Measurements from ENCODE around the gene SLC48A1. TPM values are rescaled to one million over a fixed set of nuclear protein-coding genes. Genes with fewer than 3 reads are reported as not detected.

SLC48A1 gene
- total RNA-seq, 1 experiment from 2014 or later, result 20.0 TPM

- TF ChIP-seq, protein P1, sequence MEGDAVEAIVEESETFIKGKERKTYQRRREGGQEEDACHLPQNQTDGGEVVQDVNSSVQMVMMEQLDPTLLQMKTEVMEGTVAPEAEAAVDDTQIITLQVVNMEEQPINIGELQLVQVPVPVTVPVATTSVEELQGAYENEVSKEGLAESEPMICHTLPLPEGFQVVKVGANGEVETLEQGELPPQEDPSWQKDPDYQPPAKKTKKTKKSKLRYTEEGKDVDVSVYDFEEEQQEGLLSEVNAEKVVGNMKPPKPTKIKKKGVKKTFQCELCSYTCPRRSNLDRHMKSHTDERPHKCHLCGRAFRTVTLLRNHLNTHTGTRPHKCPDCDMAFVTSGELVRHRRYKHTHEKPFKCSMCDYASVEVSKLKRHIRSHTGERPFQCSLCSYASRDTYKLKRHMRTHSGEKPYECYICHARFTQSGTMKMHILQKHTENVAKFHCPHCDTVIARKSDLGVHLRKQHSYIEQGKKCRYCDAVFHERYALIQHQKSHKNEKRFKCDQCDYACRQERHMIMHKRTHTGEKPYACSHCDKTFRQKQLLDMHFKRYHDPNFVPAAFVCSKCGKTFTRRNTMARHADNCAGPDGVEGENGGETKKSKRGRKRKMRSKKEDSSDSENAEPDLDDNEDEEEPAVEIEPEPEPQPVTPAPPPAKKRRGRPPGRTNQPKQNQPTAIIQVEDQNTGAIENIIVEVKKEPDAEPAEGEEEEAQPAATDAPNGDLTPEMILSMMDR (IDR thresholded peaks at IDR 0.05 in 2 of 3, conservative IDR thresholded peaks at IDR 0.05 in 1 of 3; ENCODE audit: borderline replicate concordance in 1 of 3, insufficient read depth in 1 of 3, low read depth in 2 of 3, low read length in 2 of 3), result no peak
- no peak for TF ChIP-seq ZNF274 (IDR thresholded peaks at IDR 0.05; ENCODE audit: low read depth, low read length)
- TF ChIP-seq MAX (IDR thresholded peaks at IDR 0.05), result no peak
Measured at GRCh38 chr12:47789141-47789540, 16.1 kb downstream of the SLC48A1 start (continued).

GRCh38 chr12:47789712-47790489, 16.9 kb downstream of the SLC48A1 start:
- Histone ChIP-seq H3K27me3 (ENCODE audit: insufficient read depth, low read length) (no peaks in the 10 kb centered on the region), H3K27ac (ENCODE audit: low read depth, low read length) (no peak overlapping the region), H3K9ac (ENCODE audit: low read length) (no peak overlapping the region), H3K36me3 (ENCODE audit: control insufficient read depth in 1 of 2, insufficient read depth in 2 of 2, low read length in 2 of 2) (peaks cover 19% of the 10 kb centered on the region in 2 experiments; a peak in 3 of 4 replicates), H4K20me1 (ENCODE audit: insufficient read depth) (no peaks in the 10 kb centered on the region), H3K9me2 (ENCODE audit: insufficient read depth) (no peaks in the 10 kb centered on the region), H3K79me2 (ENCODE audit: insufficient read depth, low read length) (no peaks in the 10 kb centered on the region), H3K4me2 (ENCODE audit: low read length) (no peak overlapping the region), H3K4me1 (ENCODE audit: control insufficient read depth in 1 of 2, insufficient read depth in 2 of 2, low read length in 2 of 2) (no peaks in the 10 kb centered on the region), H2AFZ (ENCODE audit: low read depth, low read length, poor library complexity, severe bottlenecking) (no peak overlapping the region), H3K9me3 (ENCODE audit: control insufficient read depth in 1 of 2, insufficient read depth in 1 of 2, low read depth in 1 of 2, low read length in 2 of 2) (no peaks in the 10 kb centered on the region), H3K4me3 (replicated peaks in 1 of 2; ENCODE audit: low read depth in 1 of 2, low read length in 2 of 2) (no peak overlapping the region)
- intact Hi-C loops (cut with micrococcal nuclease), result no loop called here
- TF ChIP-seq, protein P1 (IDR thresholded peaks at IDR 0.05 in 2 of 3, conservative IDR thresholded peaks at IDR 0.05 in 1 of 3; ENCODE audit: borderline replicate concordance in 1 of 3, insufficient read depth in 1 of 3, low read depth in 2 of 3, low read length in 2 of 3), result no peak
- no peak for TF ChIP-seq POLR2AphosphoS5 (IDR thresholded peaks at IDR 0.05; ENCODE audit: low read depth, low read length)
- no peak for TF ChIP-seq TCF7L2 (IDR thresholded peaks at IDR 0.05; ENCODE audit: borderline replicate concordance, extremely low read depth, insufficient read depth, insufficient read length)
- no peak; the same call in 1 of the 2 replicates for TF ChIP-seq RAD21 (IDR thresholded peaks at IDR 0.05; ENCODE audit: low read depth)
- TF ChIP-seq POLR2A (IDR thresholded peaks at IDR 0.05; ENCODE audit: borderline replicate concordance, extremely low read depth, insufficient read depth, insufficient read length), result no peak
- TF ChIP-seq MAX (IDR thresholded peaks at IDR 0.05), result no peak
- TF ChIP-seq, protein P2, sequence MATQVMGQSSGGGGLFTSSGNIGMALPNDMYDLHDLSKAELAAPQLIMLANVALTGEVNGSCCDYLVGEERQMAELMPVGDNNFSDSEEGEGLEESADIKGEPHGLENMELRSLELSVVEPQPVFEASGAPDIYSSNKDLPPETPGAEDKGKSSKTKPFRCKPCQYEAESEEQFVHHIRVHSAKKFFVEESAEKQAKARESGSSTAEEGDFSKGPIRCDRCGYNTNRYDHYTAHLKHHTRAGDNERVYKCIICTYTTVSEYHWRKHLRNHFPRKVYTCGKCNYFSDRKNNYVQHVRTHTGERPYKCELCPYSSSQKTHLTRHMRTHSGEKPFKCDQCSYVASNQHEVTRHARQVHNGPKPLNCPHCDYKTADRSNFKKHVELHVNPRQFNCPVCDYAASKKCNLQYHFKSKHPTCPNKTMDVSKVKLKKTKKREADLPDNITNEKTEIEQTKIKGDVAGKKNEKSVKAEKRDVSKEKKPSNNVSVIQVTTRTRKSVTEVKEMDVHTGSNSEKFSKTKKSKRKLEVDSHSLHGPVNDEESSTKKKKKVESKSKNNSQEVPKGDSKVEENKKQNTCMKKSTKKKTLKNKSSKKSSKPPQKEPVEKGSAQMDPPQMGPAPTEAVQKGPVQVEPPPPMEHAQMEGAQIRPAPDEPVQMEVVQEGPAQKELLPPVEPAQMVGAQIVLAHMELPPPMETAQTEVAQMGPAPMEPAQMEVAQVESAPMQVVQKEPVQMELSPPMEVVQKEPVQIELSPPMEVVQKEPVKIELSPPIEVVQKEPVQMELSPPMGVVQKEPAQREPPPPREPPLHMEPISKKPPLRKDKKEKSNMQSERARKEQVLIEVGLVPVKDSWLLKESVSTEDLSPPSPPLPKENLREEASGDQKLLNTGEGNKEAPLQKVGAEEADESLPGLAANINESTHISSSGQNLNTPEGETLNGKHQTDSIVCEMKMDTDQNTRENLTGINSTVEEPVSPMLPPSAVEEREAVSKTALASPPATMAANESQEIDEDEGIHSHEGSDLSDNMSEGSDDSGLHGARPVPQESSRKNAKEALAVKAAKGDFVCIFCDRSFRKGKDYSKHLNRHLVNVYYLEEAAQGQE (IDR thresholded peaks at IDR 0.05; ENCODE audit: low read depth), result no peak
- TF ChIP-seq EZH2phosphoT487 (IDR thresholded peaks at IDR 0.05; ENCODE audit: borderline replicate concordance), result no peak
- TF ChIP-seq ELF1 (IDR thresholded peaks at IDR 0.05; ENCODE audit: borderline replicate concordance, low read depth), result no peak
- TF ChIP-seq SRF (IDR thresholded peaks at IDR 0.05; ENCODE audit: low read depth), result no peak
- TF ChIP-seq ZNF274 (IDR thresholded peaks at IDR 0.05; ENCODE audit: low read depth, low read length), result no peak
- no peak for TF ChIP-seq ZFX (IDR thresholded peaks at IDR 0.05)
- no peak for DNase-seq (ENCODE audit: low read depth, low spot score)
- no peak for ATAC-seq
- ChIA-PET CTCF (interaction anchor here (1.2 to 1.4 kb wide), 2 partner anchors 48 kb away, joined by 3 to 8 read pairs; no protein-coding TSS in a partner anchor), RAD21 (ENCODE audit: low non-redundant PET in 1 of 2, low total read pairs in 2 of 2, uncharacterized antibody in 2 of 2, unreplicated experiment in 2 of 2) (no interaction called here), POLR2A (no interaction called here)
- BruUV-seq (replicated peaks), result no TSS peak
